Measurements from ENCODE around the gene CHCHD3. TPM values are rescaled to one million over a fixed set of nuclear protein-coding genes. Genes with fewer than 3 reads are reported as not detected.
A peak's percentile ranks its signal among the peaks of the same experiment; 100 is the strongest.

CHCHD3 gene
- total RNA-seq, 2 donors from 2014 or later, result 29.8 to 33.0 TPM

- H3K4me3 Mint-ChIP-seq, result no peak overlapping the region
- no peak for ATAC-seq
These were observed 80.2 kb downstream of the CHCHD3 start for GRCh38 chr7:133001727-133002126.

DNA sequence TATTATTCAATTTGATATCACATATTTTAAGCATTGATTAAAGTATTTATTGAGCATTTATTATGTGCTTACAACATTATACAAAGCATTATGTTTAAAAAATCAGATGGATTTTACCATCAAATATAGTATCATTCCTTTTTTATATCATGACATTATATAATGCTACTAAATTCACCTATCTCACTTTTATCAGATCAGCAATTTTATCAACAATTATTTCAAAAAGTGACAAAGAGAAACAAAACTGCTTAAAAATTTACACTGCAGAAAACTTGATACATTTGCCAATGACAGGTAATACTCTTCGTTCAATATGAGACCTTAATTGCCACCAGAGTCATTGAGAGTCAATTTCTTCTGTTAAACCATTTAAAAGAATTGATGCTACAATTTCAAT lies 82.0 kb downstream of the CHCHD3 start:
- Mint-ChIP-seq H3K27ac (no peak overlapping the region), H3K4me3 (no peak overlapping the region), H3K36me3 (ENCODE audit: low read depth) (no peaks in the 10 kb centered on the region), H3K4me1 (peaks cover 14% of the 10 kb centered on the region), H3K27me3 (no peaks in the 10 kb centered on the region)
- H3K9me3 ChIP-seq (ENCODE audit: control insufficient read depth, low read length, poor library complexity, severe bottlenecking), result no peaks in the 10 kb centered on the region
- DNase-seq, result no peak
- no peak for ATAC-seq

More at GRCh38 chr7:133001727-133002126, 80.2 kb downstream of the CHCHD3 start:
- H3K36me3 Mint-ChIP-seq (ENCODE audit: low read depth), result no peaks in the 10 kb centered on the region
- DNase-seq, result no peak
- H3K27me3 Mint-ChIP-seq, result no peaks in the 10 kb centered on the region
- H3K4me1 Mint-ChIP-seq, result peaks cover 11% of the 10 kb centered on the region
- H3K9me3 ChIP-seq (ENCODE audit: control insufficient read depth, low read length, poor library complexity, severe bottlenecking), result no peaks in the 10 kb centered on the region
- H3K27ac Mint-ChIP-seq, result peak overlapping the region; percentile 14

GRCh38 chr7:132998763-132999162 lies 83.1 kb downstream of the CHCHD3 start:
- no peaks in the 10 kb centered on the region for H3K9me3 ChIP-seq (ENCODE audit: control insufficient read depth, low read length, poor library complexity, severe bottlenecking)
- DNase-seq, result no peak
- ATAC-seq, result no peak
- Mint-ChIP-seq H3K27ac (no peak overlapping the region), H3K4me3 (no peak overlapping the region), H3K36me3 (ENCODE audit: low read depth) (no peaks in the 10 kb centered on the region), H3K4me1 (peaks cover 14% of the 10 kb centered on the region), H3K27me3 (no peaks in the 10 kb centered on the region)

- Mint-ChIP-seq H3K27me3 (no peaks in the 10 kb centered on the region), H3K4me1 (peaks cover 11% of the 10 kb centered on the region)
These were observed 84.4 kb downstream of the CHCHD3 start for GRCh38 chr7:132997505-132997904.

DNA sequence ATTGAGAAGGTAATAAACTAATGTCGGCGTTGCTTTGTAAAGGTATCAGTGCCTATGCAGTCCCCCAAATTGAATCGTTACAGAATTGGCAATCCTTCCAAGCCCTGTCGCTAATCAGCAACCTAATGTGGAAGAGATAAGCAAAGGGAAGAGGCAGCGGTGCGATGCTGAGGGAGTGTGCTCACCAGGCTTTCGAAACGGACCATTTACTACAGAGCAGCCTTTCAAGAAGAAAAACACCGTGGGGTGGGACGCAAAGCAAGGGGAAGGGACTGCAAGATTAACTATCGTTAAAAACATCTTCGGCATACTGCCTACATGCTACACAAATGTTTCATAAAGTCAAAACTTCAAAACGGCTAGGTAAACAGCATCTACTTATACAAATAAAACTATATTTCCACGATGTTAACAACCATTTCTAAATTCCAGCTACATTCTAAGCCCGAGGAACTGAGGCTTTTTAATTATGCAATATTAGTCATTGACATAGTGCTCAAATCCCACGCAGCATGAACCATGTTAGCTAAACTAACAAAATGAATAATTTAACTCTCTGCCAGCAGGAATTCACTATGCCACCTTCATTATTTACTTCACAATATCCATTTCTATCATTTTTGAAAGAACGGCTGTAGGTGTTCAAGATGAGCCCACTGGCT lies 85.2 kb downstream of the CHCHD3 start:
- Mint-ChIP-seq H3K36me3 (ENCODE audit: low read depth) (no peaks in the 10 kb centered on the region), H3K27ac (no peak overlapping the region), H3K4me1 (peaks cover 14% of the 10 kb centered on the region), H3K4me3 (no peak overlapping the region), H3K27me3 (no peaks in the 10 kb centered on the region)
- no peaks in the 10 kb centered on the region for H3K9me3 ChIP-seq (ENCODE audit: control insufficient read depth, low read length, poor library complexity, severe bottlenecking)
- ATAC-seq (no peak), DNase-seq (no peak)

More at GRCh38 chr7:132997505-132997904, 84.4 kb downstream of the CHCHD3 start:
- DNase-seq (no peak), ATAC-seq (no peak)
- H3K9me3 ChIP-seq (ENCODE audit: control insufficient read depth, low read length, poor library complexity, severe bottlenecking), result no peaks in the 10 kb centered on the region
- H3K27ac Mint-ChIP-seq, result no peak overlapping the region
- no peak overlapping the region for H3K4me3 Mint-ChIP-seq
- H3K36me3 Mint-ChIP-seq (ENCODE audit: low read depth), result no peaks in the 10 kb centered on the region

DNA sequence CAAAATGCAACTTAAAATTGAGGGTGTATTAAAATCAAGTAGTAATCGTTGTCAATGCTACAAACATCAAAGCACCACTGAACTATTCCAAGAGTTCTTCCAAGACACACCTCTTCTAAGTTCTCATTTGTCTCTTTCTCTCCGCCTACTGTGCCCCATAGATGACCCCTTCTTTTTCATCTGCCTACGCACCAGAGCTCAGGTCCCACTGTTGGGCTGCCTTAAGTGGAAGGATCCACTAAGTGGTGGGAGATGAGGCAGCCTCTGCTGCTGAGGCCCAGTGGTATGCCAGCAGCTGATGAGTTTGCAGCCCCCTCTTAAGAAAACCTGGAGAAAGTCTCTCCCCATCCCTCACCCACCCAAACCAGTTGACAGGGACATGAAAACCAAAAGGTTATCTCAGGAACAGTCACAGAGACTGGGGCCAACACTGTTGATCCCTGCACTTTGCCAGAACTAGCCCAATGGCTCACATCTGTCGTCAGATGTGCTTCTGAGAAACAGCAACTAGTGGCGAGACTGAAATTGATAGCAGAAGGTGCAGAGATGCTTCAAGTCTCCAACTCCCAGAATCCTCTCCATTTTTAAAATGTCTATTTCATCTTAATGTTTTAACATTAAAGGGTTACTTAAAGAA lies 88.4 kb downstream of the CHCHD3 start:
- Mint-ChIP-seq H3K27me3 (no peaks in the 10 kb centered on the region), H3K27ac (no peak overlapping the region), H3K4me1 (peaks cover 15% of the 10 kb centered on the region), H3K36me3 (ENCODE audit: low read depth) (peaks cover 2% of the 10 kb centered on the region), H3K4me3 (no peak overlapping the region)
- no peaks in the 10 kb centered on the region for H3K9me3 ChIP-seq (ENCODE audit: control insufficient read depth, low read length, poor library complexity, severe bottlenecking)
- ATAC-seq, result no peak
- no peak for DNase-seq

DNA sequence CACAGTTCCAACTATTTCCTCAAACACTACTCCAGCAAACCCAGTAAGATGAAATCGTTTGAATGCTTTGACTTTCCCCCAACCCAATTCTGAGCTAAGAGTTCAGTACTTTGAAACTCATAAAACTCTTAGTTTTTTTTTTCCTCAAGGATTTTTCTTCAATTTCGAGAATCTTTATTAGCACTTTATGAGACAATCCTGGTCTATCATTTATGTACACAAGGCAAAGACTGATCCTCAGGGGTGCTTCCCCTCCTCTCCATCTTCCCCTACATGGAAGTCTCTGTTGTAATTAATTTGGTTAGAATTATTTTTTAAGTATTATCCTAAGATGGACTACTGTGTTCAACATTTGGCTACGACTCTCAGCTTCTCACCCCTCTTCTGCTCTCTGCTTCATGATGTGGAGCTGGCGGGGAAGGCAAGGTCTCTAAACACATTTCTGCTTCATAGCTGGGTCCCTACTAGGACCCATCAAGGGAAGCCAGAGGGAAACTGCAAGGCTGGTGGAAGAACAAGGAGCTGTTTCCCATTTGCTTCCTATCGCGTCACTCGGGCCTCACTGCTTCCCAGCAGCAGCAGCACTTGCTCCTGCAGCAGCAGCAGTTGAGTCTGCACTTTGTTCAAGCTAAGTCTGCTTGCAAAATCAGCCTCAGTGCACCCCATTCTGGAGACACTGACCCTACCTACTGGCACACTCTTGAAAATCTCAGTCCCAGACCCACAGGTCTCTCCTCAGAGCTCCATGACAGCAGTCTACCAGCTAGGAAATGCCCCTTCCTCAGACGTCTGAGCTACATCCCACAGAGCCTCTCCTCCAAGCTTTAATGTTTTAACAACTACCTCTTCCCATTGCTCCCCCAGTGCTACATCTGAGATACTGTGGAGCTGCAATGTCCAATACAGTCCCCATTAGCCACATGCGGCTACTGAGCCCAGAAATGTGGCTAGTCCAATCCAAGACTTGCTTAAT lies 90.0 kb downstream of the CHCHD3 start:
- Mint-ChIP-seq H3K27ac (peak overlapping the region; percentile 86), H3K27me3 (no peaks in the 10 kb centered on the region), H3K4me3 (no peak overlapping the region), H3K36me3 (ENCODE audit: low read depth) (peaks cover 2% of the 10 kb centered on the region), H3K4me1 (peaks cover 13% of the 10 kb centered on the region)
- DNase-seq (no peak), ATAC-seq (no peak)
- no peaks in the 10 kb centered on the region for H3K9me3 ChIP-seq (ENCODE audit: control insufficient read depth, low read length, poor library complexity, severe bottlenecking)

GRCh38 chr7:132988117-132988516 lies 93.8 kb downstream of the CHCHD3 start:
- H3K27ac Mint-ChIP-seq, result no peak overlapping the region
- DNase-seq, result no peak
- ATAC-seq, result no peak
- no peak overlapping the region for H3K4me3 Mint-ChIP-seq
- peaks cover 7% of the 10 kb centered on the region for H3K4me1 Mint-ChIP-seq
- H3K27me3 Mint-ChIP-seq, result no peaks in the 10 kb centered on the region
- peaks cover 2% of the 10 kb centered on the region for H3K36me3 Mint-ChIP-seq (ENCODE audit: low read depth)
- H3K9me3 ChIP-seq (ENCODE audit: control insufficient read depth, low read length, poor library complexity, severe bottlenecking), result no peaks in the 10 kb centered on the region

- DNase-seq, result no peak
- no peaks in the 10 kb centered on the region for H3K27me3 Mint-ChIP-seq
- no peak overlapping the region for H3K4me3 Mint-ChIP-seq
- H3K9me3 ChIP-seq (ENCODE audit: control insufficient read depth, low read length, poor library complexity, severe bottlenecking), result no peaks in the 10 kb centered on the region
- H3K4me1 Mint-ChIP-seq, result peaks cover 10% of the 10 kb centered on the region
- no peaks in the 10 kb centered on the region for H3K36me3 Mint-ChIP-seq (ENCODE audit: low read depth)
- H3K27ac Mint-ChIP-seq, result no peak overlapping the region
- ATAC-seq, result no peak
These were observed 101.5 kb downstream of the CHCHD3 start for GRCh38 chr7:132980402-132980801.

- no peaks in the 10 kb centered on the region for H3K27me3 Mint-ChIP-seq
- no peak overlapping the region for H3K27ac Mint-ChIP-seq
- no peaks in the 10 kb centered on the region for H3K9me3 ChIP-seq (ENCODE audit: control insufficient read depth, low read length, poor library complexity, severe bottlenecking)
- no peak for DNase-seq
- no peak for ATAC-seq
- peaks cover 10% of the 10 kb centered on the region for H3K4me1 Mint-ChIP-seq
- no peaks in the 10 kb centered on the region for H3K36me3 Mint-ChIP-seq (ENCODE audit: low read depth)
- H3K4me3 Mint-ChIP-seq, result no peak overlapping the region
These were observed 102.4 kb downstream of the CHCHD3 start for GRCh38 chr7:132979524-132979923.

GRCh38 chr7:132977234-132977633 lies 104.7 kb downstream of the CHCHD3 start:
- no peaks in the 10 kb centered on the region for H3K9me3 ChIP-seq (ENCODE audit: control insufficient read depth, low read length, poor library complexity, severe bottlenecking)
- no peak overlapping the region for H3K27ac Mint-ChIP-seq
- H3K4me1 Mint-ChIP-seq, result peaks cover 10% of the 10 kb centered on the region
- no peaks in the 10 kb centered on the region for H3K27me3 Mint-ChIP-seq
- DNase-seq (no peak), ATAC-seq (no peak)
- H3K4me3 Mint-ChIP-seq, result no peak overlapping the region
- H3K36me3 Mint-ChIP-seq (ENCODE audit: low read depth), result peaks cover 8% of the 10 kb centered on the region

- no peak for DNase-seq
- ATAC-seq, result no peak
- H3K36me3 Mint-ChIP-seq (ENCODE audit: low read depth), result peaks cover 16% of the 10 kb centered on the region
- no peaks in the 10 kb centered on the region for H3K9me3 ChIP-seq (ENCODE audit: control insufficient read depth, low read length, poor library complexity, severe bottlenecking)
- no peaks in the 10 kb centered on the region for H3K27me3 Mint-ChIP-seq
- H3K27ac Mint-ChIP-seq, result no peak overlapping the region
- no peak overlapping the region for H3K4me3 Mint-ChIP-seq
- peaks cover 14% of the 10 kb centered on the region for H3K4me1 Mint-ChIP-seq
These were observed 109.1 kb downstream of the CHCHD3 start for GRCh38 chr7:132972745-132973144.

GRCh38 chr7:132970257-132970656 lies 111.6 kb downstream of the CHCHD3 start:
- H3K4me3 Mint-ChIP-seq, result no peak overlapping the region
- H3K36me3 Mint-ChIP-seq (ENCODE audit: low read depth), result peaks cover 16% of the 10 kb centered on the region
- no peak for DNase-seq
- no peaks in the 10 kb centered on the region for H3K9me3 ChIP-seq (ENCODE audit: control insufficient read depth, low read length, poor library complexity, severe bottlenecking)
- peaks cover 14% of the 10 kb centered on the region for H3K4me1 Mint-ChIP-seq
- no peak for ATAC-seq
- no peak overlapping the region for H3K27ac Mint-ChIP-seq
- no peaks in the 10 kb centered on the region for H3K27me3 Mint-ChIP-seq
